Coronary artery (tissue), 2 donors: ENCODE data around the gene GAR1.

ENCODE experiments used
- DNase-seq: peaks from one replicate; pipeline ENCODE4 v3.0.0-alpha.2; 2017; ENCODE audit warnings: low spot score
- H3K27ac ChIP-seq, 2 donors: fragments of 200-600 bp; sonication (generic); one replicate each; pipeline ENCODE4 v1.5.1; 2016 to 2019
- H3K4me3 ChIP-seq: fragments of 200-600 bp; sonication (generic); 2 replicates; pipeline ENCODE4 v1.5.1; 2016; ENCODE audit warnings: mild to moderate bottlenecking, moderate library complexity
- TF ChIP-seq, protein P1 (sequence below): fragments of 200-600 bp; sonication (generic); IDR thresholded peaks from one replicate; pipeline ENCODE4 v1.5.1; 2019; ENCODE audit warnings: antibody characterized with exemption

GAR1 gene

DNA sequence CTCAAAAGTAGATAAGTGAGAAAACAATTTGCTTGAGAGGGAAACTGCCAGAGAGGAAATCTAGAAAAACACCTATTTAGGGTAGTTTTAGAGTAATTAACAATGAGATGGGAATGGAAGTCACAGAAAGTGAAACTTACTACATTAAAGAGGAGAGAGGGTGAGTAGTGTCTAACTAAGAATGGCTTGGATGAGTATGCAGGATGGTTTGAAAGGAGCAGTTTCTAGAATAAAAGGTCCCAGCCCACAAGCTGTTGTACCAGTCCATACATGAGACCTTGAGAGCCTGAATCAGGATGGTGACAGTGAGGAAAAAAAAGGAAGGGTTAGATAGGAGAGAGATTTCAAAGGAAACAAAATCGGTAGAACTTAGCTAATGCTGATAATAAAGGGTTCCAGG, 1.3 kb downstream of the GAR1 start:
- Histone ChIP-seq H3K27ac (no peak overlapping the region), H3K4me3 (no peak overlapping the region)
- DNase-seq = no peak
- TF ChIP-seq, protein P1, sequence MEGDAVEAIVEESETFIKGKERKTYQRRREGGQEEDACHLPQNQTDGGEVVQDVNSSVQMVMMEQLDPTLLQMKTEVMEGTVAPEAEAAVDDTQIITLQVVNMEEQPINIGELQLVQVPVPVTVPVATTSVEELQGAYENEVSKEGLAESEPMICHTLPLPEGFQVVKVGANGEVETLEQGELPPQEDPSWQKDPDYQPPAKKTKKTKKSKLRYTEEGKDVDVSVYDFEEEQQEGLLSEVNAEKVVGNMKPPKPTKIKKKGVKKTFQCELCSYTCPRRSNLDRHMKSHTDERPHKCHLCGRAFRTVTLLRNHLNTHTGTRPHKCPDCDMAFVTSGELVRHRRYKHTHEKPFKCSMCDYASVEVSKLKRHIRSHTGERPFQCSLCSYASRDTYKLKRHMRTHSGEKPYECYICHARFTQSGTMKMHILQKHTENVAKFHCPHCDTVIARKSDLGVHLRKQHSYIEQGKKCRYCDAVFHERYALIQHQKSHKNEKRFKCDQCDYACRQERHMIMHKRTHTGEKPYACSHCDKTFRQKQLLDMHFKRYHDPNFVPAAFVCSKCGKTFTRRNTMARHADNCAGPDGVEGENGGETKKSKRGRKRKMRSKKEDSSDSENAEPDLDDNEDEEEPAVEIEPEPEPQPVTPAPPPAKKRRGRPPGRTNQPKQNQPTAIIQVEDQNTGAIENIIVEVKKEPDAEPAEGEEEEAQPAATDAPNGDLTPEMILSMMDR = no peak

DNA sequence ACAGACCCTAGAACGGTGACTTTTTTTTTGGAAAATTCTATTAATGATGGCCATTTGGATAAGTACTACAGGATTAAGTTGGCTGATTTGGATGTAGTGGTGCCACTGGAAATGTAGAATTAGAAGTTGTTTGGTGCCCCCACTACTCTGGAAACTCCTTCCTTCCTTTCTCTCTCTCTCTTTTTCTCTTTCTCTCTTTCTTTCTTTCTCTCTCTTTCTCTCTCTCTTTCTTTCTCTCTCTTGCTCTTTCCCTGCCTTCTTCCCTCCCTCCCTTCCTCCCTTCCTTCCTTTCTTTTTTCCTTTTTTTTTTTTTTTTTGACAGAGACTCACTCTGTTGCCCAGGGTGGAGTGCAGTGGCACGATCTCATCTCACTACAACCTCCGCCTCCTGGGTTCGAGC, 2.7 kb downstream of the GAR1 start:
- TF ChIP-seq, protein P1 = no peak
- Histone ChIP-seq H3K4me3 (no peak overlapping the region), H3K27ac (no peak overlapping the region)
- no peak for DNase-seq

DNA sequence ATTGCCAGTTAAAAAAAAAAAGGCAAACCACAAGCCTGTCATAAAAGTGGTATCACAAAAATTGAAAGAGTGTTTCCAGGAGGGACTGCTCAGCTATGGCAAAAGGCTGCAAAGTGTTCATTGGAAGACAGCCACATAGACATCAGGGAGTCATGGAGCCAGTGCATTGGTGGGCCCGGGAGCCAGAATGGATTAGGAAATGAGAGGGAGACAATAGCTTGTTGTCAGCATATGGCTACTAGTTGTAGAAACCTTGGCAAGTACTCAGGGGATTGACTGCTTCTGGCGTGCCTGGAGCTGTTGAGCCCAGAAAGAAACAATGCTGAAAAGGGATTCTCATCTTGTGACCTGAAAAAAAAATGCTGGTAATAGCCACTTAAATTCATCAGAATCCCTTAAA, 5.0 kb downstream of the GAR1 start:
- DNase-seq = no peak
- H3K4me3 ChIP-seq = no peak overlapping the region
- TF ChIP-seq, protein P1 = no peak
- no peak overlapping the region for H3K27ac ChIP-seq

DNA sequence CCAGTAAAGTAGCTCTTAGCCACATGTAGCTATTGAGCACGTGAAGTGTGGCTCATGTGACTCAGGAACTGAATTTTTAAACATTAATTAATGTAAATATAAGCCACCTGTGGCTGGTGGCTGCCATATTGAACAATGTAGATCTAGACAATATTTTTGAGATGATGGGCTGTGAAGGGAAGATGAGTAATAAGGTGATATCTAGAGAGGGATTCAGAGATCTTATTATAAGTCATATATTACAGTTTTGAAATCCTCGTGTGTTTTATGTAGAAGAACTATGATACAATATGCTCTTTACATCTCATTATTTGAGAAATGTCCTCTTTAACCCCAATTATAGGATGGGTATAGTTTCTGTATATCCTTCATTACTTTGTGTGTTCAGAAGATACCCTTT, 5.6 kb downstream of the GAR1 start:
- Histone ChIP-seq H3K4me3 (no peak overlapping the region), H3K27ac (no peak overlapping the region)
- TF ChIP-seq, protein P1 = no peak
- no peak for DNase-seq

DNA sequence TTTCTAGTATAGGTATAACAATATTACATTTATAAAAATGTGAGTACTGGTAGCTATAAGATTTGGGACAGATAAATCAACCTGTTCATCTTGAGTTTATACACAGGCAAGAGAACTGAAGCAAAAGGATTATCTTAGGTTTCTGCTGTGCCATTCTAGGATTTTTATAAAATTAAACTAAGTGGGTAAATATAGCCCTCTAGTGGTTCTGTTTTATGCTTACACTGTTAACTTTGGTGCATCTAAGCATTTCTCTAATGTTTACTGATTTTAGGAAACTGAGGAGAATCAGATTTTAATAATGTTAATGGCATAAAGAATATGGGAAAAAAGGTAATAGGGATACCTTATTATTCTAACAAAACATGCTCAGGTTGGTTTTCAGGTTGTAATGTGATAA, 11.2 kb downstream of the GAR1 start:
- TF ChIP-seq, protein P1 = peak; percentile 30
- H3K4me3 ChIP-seq = no peak overlapping the region
- DNase-seq = no peak
- H3K27ac ChIP-seq = no peak overlapping the region

DNA sequence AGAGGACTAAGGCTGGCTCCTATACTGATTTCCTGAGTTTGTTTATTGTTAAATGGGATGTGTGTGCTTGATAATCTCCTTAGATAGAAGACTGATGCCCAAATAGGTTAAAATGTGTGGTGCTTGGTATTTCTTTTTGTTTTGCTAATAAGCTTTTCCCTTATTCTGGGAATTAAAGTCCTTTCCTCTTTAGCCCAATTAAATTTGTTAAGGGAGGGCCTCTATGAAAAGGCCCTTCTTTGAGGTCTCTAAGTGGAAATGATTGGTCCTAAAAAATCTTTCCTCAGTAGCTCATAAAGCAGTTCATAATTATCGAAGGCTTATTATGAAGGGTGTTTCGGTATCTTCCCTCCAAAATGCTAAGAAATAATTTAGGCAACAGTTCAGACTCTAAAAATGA, 12.1 kb downstream of the GAR1 start, which contains the start of gene RRH:
TSS of gene RRH (plus strand) at position 301 of the 400 bp plus-strand sequence. CDS start at position 357, 56 bp downstream.
- DNase-seq = no peak
- TF ChIP-seq, protein P1 = no peak
- Histone ChIP-seq H3K4me3 (no peak within 1 kb of the TSS), H3K27ac (no peak within 1 kb of the TSS)

DNA sequence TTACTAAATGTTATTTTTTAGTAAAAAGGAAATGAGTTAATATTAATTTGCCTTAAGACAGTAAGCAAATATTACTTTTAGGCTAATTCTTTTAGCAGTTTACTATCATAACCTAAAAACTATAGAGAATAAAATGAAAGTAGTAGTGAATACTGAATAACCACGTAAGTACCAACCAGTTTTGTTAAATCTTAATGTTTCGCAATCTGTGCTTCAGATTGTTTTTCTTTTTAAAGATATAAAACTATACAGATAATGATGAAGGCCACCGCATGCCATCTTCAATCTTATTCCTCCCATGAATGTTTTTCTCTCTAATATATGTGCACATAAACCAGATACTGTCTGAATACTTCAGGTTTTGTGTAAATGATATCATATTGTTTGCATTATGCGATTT, 18.2 kb downstream of the GAR1 start:
- Histone ChIP-seq H3K4me3 (no peak overlapping the region), H3K27ac (no peak overlapping the region)
- no peak for DNase-seq
- TF ChIP-seq, protein P1 = no peak
